ENCODE results near the gene CFAP74. TPM values are rescaled to one million over a fixed set of nuclear protein-coding genes. Genes with fewer than 3 reads are reported as not detected.

CFAP74 gene
- total and polyA plus RNA-seq, 2 of the 13 experiments (the other 11 are each of a cell fraction or from before 2014, with no cell fraction given), result 0.27 to 0.62 TPM

- Histone ChIP-seq H3K9me3 (ENCODE audit: low read length) (no peaks in the 10 kb centered on the region), H3K79me2 (ENCODE audit: insufficient read depth, low read length) (no peaks in the 10 kb centered on the region), H3K27ac (ENCODE audit: extremely low read length, insufficient read depth, low read length) (peak overlapping the region; percentile 80), H3K36me3 (replicated peaks in 1 of 2; ENCODE audit: control insufficient read depth in 1 of 2, insufficient read depth in 2 of 2, low read length in 2 of 2) (no peaks in the 10 kb centered on the region), H3K9ac (ENCODE audit: insufficient read depth, low read depth, low read length) (peak overlapping the region; percentile 70; the same call in 1 of the 2 replicates), H3K27me3 (ENCODE audit: control insufficient read depth in 1 of 2, insufficient read depth in 2 of 2, low read length in 2 of 2) (peaks cover 20 to 33% of the 10 kb centered on the region in 2 experiments; a peak in 4 of 5 replicates), H3K4me3 (replicated peaks in 1 of 3; ENCODE audit: insufficient read depth in 1 of 3, low read depth in 2 of 3, low read length in 3 of 3) (peak overlapping the region; percentile 37 to 73 (median 60); a peak in 5 of 6 replicates), H3K4me1 (ENCODE audit: insufficient read depth, low read length) (peaks cover 73% of the 10 kb centered on the region), H2AFZ (ENCODE audit: low read length) (no peak overlapping the region), H4K20me1 (ENCODE audit: insufficient read depth, low read length) (no peaks in the 10 kb centered on the region), H3K4me2 (ENCODE audit: low read depth, low read length) (peak overlapping the region; percentile 90)
- in situ Hi-C loops (cut with HindIII; ENCODE audit: extremely low pct_ligation_motif_present, low pct_unique_long_range_greater_than_20kb), result no loop called here
- CTCF ChIA-PET (ENCODE audit: low intra/inter-chr PET ratio, low total read pairs), result no interaction called here
- intact Hi-C loops (cut with micrococcal nuclease; ENCODE audit: unreplicated experiment), result no loop called here
- FAIRE-seq (no peak), DNase-seq (ENCODE audit: low spot score) (no peak), ATAC-seq (peak; percentile 7)
- no CpG with 5 or more reads among the region's 6 CpGs for WGBS (ENCODE audit: low lambda C conversion rate)
- POLR2A ChIA-PET, result interaction anchor here (0.6 to 3.3 kb wide), 3 partner anchors 20 to 38 kb away, joined by 5 to 55 read pairs (median 5); no protein-coding TSS in a partner anchor
- no TSS peak for BruUV-seq (replicated peaks)
- no peak for TF ChIP-seq ZNF670 (CRISPR knock-in tag; IDR thresholded peaks at IDR 0.05; ENCODE audit: borderline replicate concordance)
- TF ChIP-seq ZNF558 (CRISPR knock-in tag; IDR thresholded peaks at IDR 0.05; ENCODE audit: borderline replicate concordance), result no peak
- no peak for TF ChIP-seq NR2F6 (IDR thresholded peaks at IDR 0.05)
- TF ChIP-seq NR2F6 (CRISPR knock-in tag; IDR thresholded peaks at IDR 0.05), result no peak
- no peak for TF ChIP-seq ZFP36 (IDR thresholded peaks at IDR 0.05; ENCODE audit: borderline replicate concordance, low read depth, low read length, partially characterized antibody)
- TF ChIP-seq RBM39 (IDR thresholded peaks at IDR 0.05; ENCODE audit: low read depth, low read length, poor library complexity, severe bottlenecking), result no peak
- TF ChIP-seq GRHL1 (CRISPR knock-in tag; conservative IDR thresholded peaks at IDR 0.05), result no peak
- no peak for TF ChIP-seq RCOR2 (CRISPR knock-in tag; IDR thresholded peaks at IDR 0.05)
- no peak for TF ChIP-seq HMG20A (CRISPR knock-in tag; IDR thresholded peaks at IDR 0.05; ENCODE audit: borderline replicate concordance)
- no peak for TF ChIP-seq ZNF784 (CRISPR knock-in tag; IDR thresholded peaks at IDR 0.05; ENCODE audit: borderline replicate concordance)
- no peak for TF ChIP-seq JARID2 (CRISPR knock-in tag; IDR thresholded peaks at IDR 0.05; ENCODE audit: insufficient replicate concordance)
- TF ChIP-seq HIC2 (CRISPR knock-in tag; IDR thresholded peaks at IDR 0.05; ENCODE audit: low read depth), result 0 out of 2 replicates have a peak, but pooled peaks have one; percentile 14
- no peak for TF ChIP-seq ZNF615 (CRISPR knock-in tag; IDR thresholded peaks at IDR 0.05; ENCODE audit: borderline replicate concordance)
- no peak for TF ChIP-seq ZNF160 (CRISPR knock-in tag; IDR thresholded peaks at IDR 0.05)
- TF ChIP-seq ZBTB14 (CRISPR knock-in tag; IDR thresholded peaks at IDR 0.05), result no peak
- TF ChIP-seq SMAD3 (CRISPR knock-in tag; IDR thresholded peaks at IDR 0.05), result no peak
- TF ChIP-seq MAX (IDR thresholded peaks at IDR 0.05), result no peak
- TF ChIP-seq ZNF678 (CRISPR knock-in tag; IDR thresholded peaks at IDR 0.05), result 0 out of 2 replicates have a peak, but pooled peaks have one; percentile 41
- TF ChIP-seq MTF1 (CRISPR knock-in tag; IDR thresholded peaks at IDR 0.05), result no peak
- no peak for TF ChIP-seq KLF9 (CRISPR knock-in tag; IDR thresholded peaks at IDR 0.05; ENCODE audit: low read depth)
- no peak for TF ChIP-seq NFKB2 (CRISPR knock-in tag; IDR thresholded peaks at IDR 0.05; ENCODE audit: borderline replicate concordance)
These were observed 81.0 kb downstream of the CFAP74 start for GRCh38 chr1:1922702-1922955.

Data from HepG2 (cell line).